IPS DF 6.9 (cell line): ENCODE data around the gene ST6GALNAC2.

Source experiments
- DNase-seq: peaks from one replicate; pipeline ENCODE4 v3.0.0-alpha.2; 2013; ENCODE audit warnings: low read depth, low spot score
- H3K27ac ChIP-seq: one replicate; pipeline ENCODE4 v1.5.1; 2013; ENCODE audit warnings: low read length, control low read depth
- H3K27me3 ChIP-seq: 2 replicates; pipeline ENCODE4 v1.6.1; 2013; ENCODE audit warnings: mild to moderate bottlenecking, low read length; ENCODE audit not compliant: control insufficient read depth, insufficient read depth
- H3K36me3 ChIP-seq: 2 replicates; pipeline ENCODE4 v1.6.1; 2013; ENCODE audit warnings: low read length; ENCODE audit not compliant: control insufficient read depth, insufficient read depth
- H3K4me1 ChIP-seq: 2 replicates; pipeline ENCODE4 v1.6.1; 2013; ENCODE audit warnings: low read length; ENCODE audit not compliant: control insufficient read depth, insufficient read depth
- H3K4me3 ChIP-seq: 2 replicates; pipeline ENCODE4 v1.5.1; 2013; ENCODE audit warnings: mild to moderate bottlenecking, low read length
- H3K9me3 ChIP-seq: 2 replicates; pipeline ENCODE4 v1.6.1; 2013; ENCODE audit warnings: low read length, inconsistent platforms; ENCODE audit not compliant: control insufficient read depth, insufficient read depth
- WGBS: extraction: QIAGEN DNeasy Blood & Tissue Kit; methylation state at CpG from one replicate; pipeline ENCODE4 v1.1.7; 2013; ENCODE audit warnings: mixed read lengths, missing lambda C conversion rate; ENCODE audit not compliant: insufficient read length, insufficient coverage; 5-methylcytosine and 5-hydroxymethylcytosine counted together

Gene ST6GALNAC2

DNA sequence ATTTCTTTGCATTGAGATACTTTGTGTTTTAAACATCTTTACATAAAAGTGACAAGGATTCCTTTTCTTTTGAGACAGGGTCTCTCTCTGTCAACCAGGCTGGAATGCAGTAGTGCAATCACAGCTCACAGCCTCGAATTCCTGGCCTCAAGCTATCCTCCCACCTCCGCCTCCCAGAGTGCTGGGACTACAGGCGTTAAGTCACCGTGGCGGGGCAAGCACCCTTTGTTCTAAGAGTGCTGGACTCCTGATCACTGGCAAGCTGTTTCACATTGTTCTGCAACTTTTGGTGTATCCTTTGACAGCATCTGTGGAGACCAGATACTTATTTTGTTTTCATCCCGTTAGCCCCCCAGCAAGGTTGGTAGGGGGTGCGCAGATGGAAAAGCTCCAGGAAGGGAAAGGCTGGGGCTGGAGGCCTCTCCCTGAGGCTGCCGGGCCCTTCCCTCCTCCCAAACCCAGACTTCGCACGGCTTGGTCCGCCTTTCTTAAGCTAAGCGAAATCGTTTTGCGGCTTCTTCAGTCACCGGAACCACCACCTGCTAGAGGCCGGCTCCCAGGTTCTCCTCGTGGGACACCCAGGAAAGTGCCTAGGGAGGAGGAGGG lies 1.1 kb downstream of the ST6GALNAC2 start:
- no peaks in the 10 kb centered on the region for H3K9me3 ChIP-seq
- no CpG with 5 or more reads among the region's 17 CpGs for WGBS
- DNase-seq: no peak
- H3K4me1 ChIP-seq: peaks cover 5% of the 10 kb centered on the region; the same call in 1 of the 2 replicates
- H3K4me3 ChIP-seq: peak overlapping the region; percentile 38; the same call in 1 of the 2 replicates
- H3K27ac ChIP-seq: no peak overlapping the region
- no peaks in the 10 kb centered on the region for H3K36me3 ChIP-seq
- peaks cover 33% of the 10 kb centered on the region for H3K27me3 ChIP-seq

DNA sequence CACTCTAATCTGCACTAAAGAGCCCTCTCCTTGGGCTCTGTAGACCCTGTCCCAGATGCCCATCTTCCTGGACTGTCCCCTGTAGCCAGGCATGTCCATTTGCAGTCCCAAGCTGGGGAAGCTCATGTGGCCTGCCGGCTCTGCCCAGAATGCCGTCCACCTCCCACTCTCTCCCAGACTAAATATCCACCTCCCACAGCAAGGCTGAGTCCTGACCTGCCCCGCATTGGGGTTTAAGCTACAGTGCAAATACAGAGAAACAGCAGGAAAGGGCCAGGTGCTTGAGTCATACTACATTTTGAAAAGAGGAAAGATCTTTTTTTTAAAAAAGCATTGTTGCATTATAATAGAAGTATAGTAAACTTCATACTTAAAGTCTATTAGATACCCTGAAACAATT lies 3.0 kb downstream of the ST6GALNAC2 start:
- Histone ChIP-seq H3K4me1 (peaks cover 5% of the 10 kb centered on the region; the same call in 1 of the 2 replicates), H3K27ac (no peak overlapping the region), H3K36me3 (no peaks in the 10 kb centered on the region), H3K4me3 (no peak overlapping the region), H3K27me3 (peaks cover 36% of the 10 kb centered on the region), H3K9me3 (no peaks in the 10 kb centered on the region)
- no peak for DNase-seq
- WGBS: no CpG with 5 or more reads among the region's 3 CpGs

DNA sequence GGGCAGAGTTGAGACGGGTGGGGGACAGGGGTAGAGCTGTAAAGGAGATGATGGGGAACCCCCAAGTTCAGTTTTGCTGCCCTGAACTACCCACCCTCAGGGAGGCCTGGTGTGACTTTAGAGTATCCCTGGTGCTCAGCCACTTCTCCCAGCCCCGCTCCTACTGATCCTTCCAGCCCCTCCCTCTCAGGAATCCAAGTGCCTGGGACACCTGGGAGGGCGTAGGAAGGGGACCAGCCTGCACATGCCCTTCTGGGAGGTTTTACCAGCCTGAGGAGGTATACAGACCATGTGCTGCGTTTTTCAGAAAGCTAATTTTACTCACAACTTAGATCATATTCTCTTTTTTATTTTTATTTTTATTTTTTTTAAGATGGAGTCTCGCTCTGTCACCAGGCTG lies 4.1 kb downstream of the ST6GALNAC2 start:
- Histone ChIP-seq H3K27ac (no peak overlapping the region), H3K4me3 (no peak overlapping the region), H3K36me3 (no peaks in the 10 kb centered on the region), H3K4me1 (0 out of 2 replicates have a peak, but pooled peaks cover 2% of the 10 kb centered on the region), H3K9me3 (no peaks in the 10 kb centered on the region), H3K27me3 (peaks cover 29% of the 10 kb centered on the region)
- no peak for DNase-seq
- WGBS: no CpG with 5 or more reads among the region's 5 CpGs

DNA sequence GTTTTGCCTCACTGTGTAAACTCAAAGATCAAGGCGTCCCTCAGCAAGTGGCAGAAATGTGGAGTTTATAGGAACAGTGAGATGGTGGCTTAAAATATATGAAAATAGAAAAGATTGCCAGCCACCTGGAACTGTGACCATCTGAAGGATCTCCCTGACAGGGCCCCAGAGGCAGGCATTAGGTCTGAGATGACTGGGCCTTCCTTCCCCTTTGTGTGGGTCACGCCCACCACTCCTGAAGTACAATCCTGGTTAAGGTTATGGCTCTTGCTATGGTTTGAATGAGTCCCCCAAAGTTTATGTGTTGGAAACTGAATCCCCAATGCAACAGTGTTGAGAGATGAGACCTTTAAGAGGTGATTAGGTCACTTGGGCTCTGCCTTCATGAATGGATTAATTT lies 6.4 kb downstream of the ST6GALNAC2 start:
- H3K9me3 ChIP-seq: no peaks in the 10 kb centered on the region
- WGBS: no CpG with 5 or more reads among the region's 2 CpGs
- DNase-seq: no peak
- no peak overlapping the region for H3K27ac ChIP-seq
- no peak overlapping the region for H3K4me3 ChIP-seq
- H3K27me3 ChIP-seq: peaks cover 9% of the 10 kb centered on the region
- no peaks in the 10 kb centered on the region for H3K36me3 ChIP-seq
- H3K4me1 ChIP-seq: 0 out of 2 replicates have a peak, but pooled peaks cover 2% of the 10 kb centered on the region

- Histone ChIP-seq H3K9me3 (no peaks in the 10 kb centered on the region), H3K4me3 (no peak overlapping the region), H3K36me3 (no peaks in the 10 kb centered on the region), H3K4me1 (0 out of 2 replicates have a peak, but pooled peaks cover 2% of the 10 kb centered on the region), H3K27ac (no peak overlapping the region), H3K27me3 (peaks cover 5% of the 10 kb centered on the region)
- no CpG with 5 or more reads among the region's 5 CpGs for WGBS
- DNase-seq: no peak
Measured at GRCh38 chr17:76578376-76578775, 7.3 kb downstream of the ST6GALNAC2 start.

DNA sequence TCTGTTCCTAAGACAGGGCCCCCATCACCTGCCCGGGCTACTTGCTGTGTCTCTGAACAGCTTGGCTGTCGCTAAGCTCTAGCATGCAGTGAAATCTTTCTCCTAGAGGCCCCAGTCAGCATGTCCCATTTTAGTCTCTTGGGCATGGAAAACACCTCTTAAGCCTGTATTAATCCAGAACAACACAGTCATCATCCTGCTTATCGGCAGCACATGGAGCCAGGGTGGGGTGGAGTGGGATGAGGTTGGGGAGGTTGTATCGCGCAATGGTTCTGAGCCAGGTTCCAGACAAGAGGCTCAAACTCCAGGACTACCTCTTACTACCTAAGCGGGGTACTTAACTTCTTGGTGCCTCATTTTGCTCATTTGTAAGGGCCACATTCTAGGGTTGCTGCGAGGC lies 7.8 kb downstream of the ST6GALNAC2 start:
- H3K27ac ChIP-seq: no peak overlapping the region
- 0 out of 2 replicates have a peak, but pooled peaks cover 2% of the 10 kb centered on the region for H3K4me1 ChIP-seq
- H3K4me3 ChIP-seq: no peak overlapping the region
- H3K36me3 ChIP-seq: no peaks in the 10 kb centered on the region
- no CpG with 5 or more reads among the region's 7 CpGs for WGBS
- no peaks in the 10 kb centered on the region for H3K9me3 ChIP-seq
- peaks cover 5% of the 10 kb centered on the region for H3K27me3 ChIP-seq
- no peak for DNase-seq

DNA sequence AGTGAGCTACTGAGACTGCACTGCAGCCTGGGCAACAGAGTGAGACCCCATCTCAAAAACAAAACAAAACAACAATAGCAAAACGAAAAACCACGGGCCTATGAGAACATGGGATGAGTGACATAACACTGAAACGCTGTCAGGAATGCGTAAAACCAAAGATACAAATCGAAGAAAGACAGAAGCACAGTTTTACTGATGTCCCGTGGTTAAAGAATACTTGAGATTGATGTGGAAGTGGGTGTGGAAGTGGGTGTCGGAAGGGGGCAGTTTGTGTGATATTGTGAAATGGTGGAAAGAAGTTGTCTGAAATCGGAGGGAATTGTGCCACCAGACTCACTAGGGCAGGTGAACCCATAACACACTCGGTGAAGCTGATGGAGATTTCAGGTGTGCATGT lies 9.5 kb downstream of the ST6GALNAC2 start:
- 0 out of 2 replicates have a peak, but pooled peaks cover under 1% of the 10 kb centered on the region for H3K4me1 ChIP-seq
- WGBS: 100% methylated on average over 2 of the region's 9 CpGs
- no peak overlapping the region for H3K4me3 ChIP-seq
- H3K27me3 ChIP-seq: peaks cover 5% of the 10 kb centered on the region
- H3K36me3 ChIP-seq: no peaks in the 10 kb centered on the region
- no peaks in the 10 kb centered on the region for H3K9me3 ChIP-seq
- no peak overlapping the region for H3K27ac ChIP-seq
- DNase-seq: no peak

DNA sequence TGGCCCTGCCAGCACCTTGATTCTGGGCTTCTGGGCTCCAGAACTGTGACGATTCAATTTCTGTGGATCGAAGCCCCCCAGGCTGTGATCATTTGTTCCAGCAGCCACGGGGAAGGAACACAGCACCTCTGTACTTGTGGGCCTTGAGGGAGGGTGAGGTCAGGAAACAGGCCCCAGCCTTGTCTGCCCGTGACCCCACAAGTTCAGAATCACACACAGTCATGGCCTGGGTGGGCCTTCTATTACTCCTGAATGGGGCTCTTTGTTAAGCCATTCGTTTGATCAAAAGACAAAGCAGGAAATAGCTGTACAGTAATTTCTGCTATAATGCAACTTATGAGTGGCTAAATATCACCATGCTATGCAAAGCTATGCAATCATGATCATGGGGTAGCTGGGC lies 10.1 kb downstream of the ST6GALNAC2 start:
- Histone ChIP-seq H3K27me3 (peaks cover 5% of the 10 kb centered on the region), H3K27ac (no peak overlapping the region), H3K4me1 (no peaks in the 10 kb centered on the region), H3K9me3 (no peaks in the 10 kb centered on the region), H3K4me3 (no peak overlapping the region), H3K36me3 (no peaks in the 10 kb centered on the region)
- no peak for DNase-seq
- no CpG with 5 or more reads among the region's 5 CpGs for WGBS

DNA sequence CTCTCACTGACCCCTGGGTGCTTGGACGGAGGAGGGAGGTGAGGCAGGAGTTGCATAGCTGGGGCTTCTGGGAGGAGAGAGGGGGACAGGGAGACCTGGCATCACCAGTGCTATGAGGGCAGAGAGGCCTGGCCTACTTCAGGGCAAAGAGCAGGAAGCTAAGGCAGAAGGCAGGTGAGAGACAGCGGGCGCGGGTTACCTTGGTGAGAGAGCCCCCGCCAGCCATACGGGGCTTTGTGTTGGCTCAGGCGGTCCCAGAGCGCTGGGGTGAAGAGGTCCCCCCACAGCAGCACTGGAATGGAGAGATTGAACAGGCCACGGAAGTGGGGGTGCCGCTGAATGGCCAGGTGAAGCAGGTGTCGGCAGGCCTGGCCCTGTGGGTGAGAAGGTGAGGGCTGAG lies 11.5 kb downstream of the ST6GALNAC2 start:
- no CpG with 5 or more reads among the region's 11 CpGs for WGBS
- H3K4me3 ChIP-seq: no peak overlapping the region
- peaks cover 1% of the 10 kb centered on the region for H3K27me3 ChIP-seq
- DNase-seq: no peak
- no peaks in the 10 kb centered on the region for H3K4me1 ChIP-seq
- no peaks in the 10 kb centered on the region for H3K36me3 ChIP-seq
- no peaks in the 10 kb centered on the region for H3K9me3 ChIP-seq
- H3K27ac ChIP-seq: no peak overlapping the region

DNA sequence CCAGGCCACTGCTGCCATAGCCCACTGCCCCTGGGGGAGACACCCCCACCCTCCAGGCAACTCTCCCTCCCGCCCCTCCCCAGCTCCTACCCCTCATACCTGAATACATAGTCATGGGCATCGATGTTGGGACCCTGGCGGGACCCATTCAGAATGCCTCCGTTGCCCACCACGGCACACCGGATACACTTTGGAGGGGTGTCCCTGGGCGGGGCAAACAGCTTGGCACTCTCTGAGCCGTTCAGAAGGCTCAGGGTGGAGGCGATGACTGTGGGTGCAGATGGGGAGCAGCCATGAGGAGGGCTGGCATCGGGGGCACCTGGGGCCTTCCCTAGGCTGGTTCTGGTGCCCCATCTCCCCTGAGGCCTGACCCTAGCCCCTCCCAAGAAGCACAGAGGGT lies 12.6 kb downstream of the ST6GALNAC2 start:
- H3K4me1 ChIP-seq: peaks cover 2% of the 10 kb centered on the region; the same call in 1 of the 2 replicates
- no CpG with 5 or more reads among the region's 10 CpGs for WGBS
- no peak for DNase-seq
- H3K9me3 ChIP-seq: no peaks in the 10 kb centered on the region
- H3K27ac ChIP-seq: no peak overlapping the region
- no peaks in the 10 kb centered on the region; the same call in 1 of the 2 replicates for H3K27me3 ChIP-seq
- H3K4me3 ChIP-seq: no peak overlapping the region
- H3K36me3 ChIP-seq: no peaks in the 10 kb centered on the region
